K562 treated with DMSO at 1 percent for 24 hours (cell line): ENCODE measurements around the gene LPO. TPM values are rescaled to one million over a fixed set of nuclear protein-coding genes. Genes with fewer than 3 reads are reported as not detected.

Experiments
- total RNA-seq: library from RNA; unstranded; fragments of 300-600 nt; gene quantifications from 2 replicates; pipeline ENCODE4 v1.2.3, GENCODE V29; 2022; ENCODE audit warnings: low read depth; ENCODE audit not compliant: insufficient read depth

The LPO gene
- total RNA-seq = 0.90 and 0.97 TPM in 2 replicates

DNA sequence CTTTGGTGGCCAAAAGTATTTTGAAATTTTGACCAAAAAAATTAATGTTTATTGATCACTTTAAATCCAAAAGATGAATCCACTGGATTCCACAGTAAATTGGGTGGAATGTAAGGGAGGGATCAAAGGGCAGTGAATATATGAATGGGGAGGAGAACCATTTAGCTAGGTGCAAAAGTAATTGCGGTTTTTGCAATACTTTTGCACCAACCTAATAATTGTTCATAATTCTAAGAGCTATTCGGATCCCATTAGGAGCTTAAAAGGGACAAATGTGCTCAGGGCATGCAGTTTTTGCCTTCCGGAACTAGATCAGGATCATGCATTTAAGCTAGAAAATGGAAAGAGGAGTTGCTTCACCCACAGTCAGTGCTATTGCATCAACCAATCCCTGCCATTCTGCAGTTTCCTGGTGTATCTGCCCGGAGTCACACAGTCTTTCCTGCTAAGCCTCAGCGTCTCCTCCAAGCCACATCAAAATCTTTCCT lies at the start of gene LPO:
Gene LPO (plus strand): TSS at position 438 of the 488 bp plus-strand sequence. CDS start 4,396 bp downstream, outside the sequence.

GRCh38 chr17:58192612-58193011 lies 45.8 kb upstream of the LPO start, which contains the start of gene EPX:
TSS of gene EPX (plus strand) at chr17:58192726. CDS start at chr17:58192847, 121 bp downstream.

DNA sequence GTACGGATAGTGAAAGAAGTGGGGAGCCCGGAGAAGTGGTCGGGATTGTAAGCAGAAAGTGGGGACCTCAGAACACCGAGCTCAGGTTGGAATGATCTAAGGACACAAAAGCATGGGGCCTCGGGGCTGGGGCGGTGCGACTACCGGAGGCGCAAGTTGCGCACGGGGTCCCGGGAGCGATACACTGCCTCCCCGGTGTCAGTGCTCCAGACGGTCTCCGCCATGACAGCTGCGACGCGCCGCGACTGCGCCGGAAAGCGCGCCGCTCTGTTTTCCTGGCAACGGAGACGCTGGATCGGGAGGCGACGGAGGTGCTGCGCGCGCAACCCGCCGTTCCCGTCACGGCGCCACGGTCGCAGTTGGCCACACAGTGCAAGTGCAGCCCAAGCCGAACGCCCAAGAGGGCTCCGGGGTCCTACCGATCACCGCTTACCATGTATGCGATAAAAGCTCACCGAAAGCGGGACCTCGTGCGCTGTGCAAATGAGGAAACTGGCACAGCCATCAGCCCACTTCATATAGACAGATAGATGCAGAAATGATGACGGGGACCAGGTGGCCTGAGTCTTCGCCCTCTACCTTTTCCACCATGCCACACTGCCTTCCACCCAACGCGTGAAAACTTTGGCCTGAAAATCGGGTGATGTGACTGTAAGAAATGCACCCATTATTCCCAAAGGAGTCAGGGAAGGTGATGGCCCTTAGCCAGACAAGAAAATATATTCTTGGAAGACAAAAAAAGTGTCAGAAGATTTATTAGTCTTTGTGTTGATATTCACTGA lies 19.2 kb upstream of the LPO start, which contains the start of gene MKS1:
Gene MKS1 (minus strand): TSS at position 249 of the 782 bp plus-strand sequence. CDS start 25 bp downstream, at position 224.

DNA sequence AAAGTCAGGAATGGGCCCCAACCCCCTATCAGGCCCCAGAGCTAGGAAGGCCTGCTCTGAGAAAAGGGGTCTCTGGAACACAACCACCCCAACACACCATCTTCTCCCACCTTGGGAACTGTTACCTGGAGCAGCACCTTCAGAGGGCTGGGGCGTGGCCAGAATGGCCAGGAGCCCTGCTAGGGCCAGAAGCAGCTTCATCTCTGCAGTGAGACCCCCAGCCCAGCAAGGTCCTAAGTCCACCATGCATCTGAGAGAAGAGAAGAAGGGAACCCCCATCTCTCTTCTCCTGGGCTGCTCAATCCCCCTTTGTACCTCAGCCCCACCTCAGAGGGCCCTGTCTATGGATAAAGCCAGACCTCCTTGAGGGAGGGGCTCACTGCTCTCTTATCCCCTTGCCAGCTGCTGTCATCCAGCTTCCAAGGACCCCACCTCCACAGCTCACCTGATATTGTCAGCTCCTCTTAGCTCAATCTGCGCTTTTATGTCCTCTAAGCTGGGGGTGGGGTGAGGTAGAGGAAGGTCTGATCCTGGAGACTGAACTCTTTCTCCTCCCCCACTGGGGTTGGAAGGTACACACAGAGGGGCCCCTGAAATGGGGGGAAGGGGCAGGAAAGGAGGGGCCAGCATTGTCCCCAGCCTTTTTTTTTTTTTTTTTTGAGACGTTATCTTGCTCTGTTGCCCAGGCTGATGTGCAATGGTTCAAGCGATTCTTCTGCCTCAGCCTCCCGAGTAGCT lies 42.3 kb downstream of the LPO start, which contains the start of gene MPO:
Gene MPO (minus strand): TSS at position 456 of the 738 bp plus-strand sequence. CDS start 177 bp downstream, at position 279.

Other genes starting within 250 kb of the LPO start
- 125 and 130 TPM in 2 replicates for gene SRSF1, start 231.3 kb upstream of the LPO start, total RNA-seq
- 18.2 and 22.0 TPM in 2 replicates for gene DYNLL2, start 155.2 kb upstream of the LPO start, total RNA-seq
- gene OR4D1, start 90.2 kb upstream of the LPO start, total RNA-seq = not detected in 2 replicates
- not detected in 2 replicates for gene OR4D2, start 71.6 kb upstream of the LPO start, total RNA-seq
- 0.24 and 0.60 TPM in 2 replicates for gene EPX, start 45.9 kb upstream of the LPO start, total RNA-seq
- gene MKS1, start 19.3 kb upstream of the LPO start, total RNA-seq = 23.0 and 25.9 TPM in 2 replicates
- gene MPO, start 42.4 kb downstream of the LPO start, total RNA-seq = not detected in 2 replicates
- 2.0 and 3.1 TPM in 2 replicates for gene TSPOAP1, start 90.2 kb downstream of the LPO start, total RNA-seq
- gene SUPT4H1, start 113.6 kb downstream of the LPO start, total RNA-seq = 71.2 and 71.3 TPM in 2 replicates
- gene RNF43, start 178.9 kb downstream of the LPO start, total RNA-seq = 3.6 and 4.8 TPM in 2 replicates
- gene HSF5, start 249.8 kb downstream of the LPO start, total RNA-seq = not detected in 2 replicates